Liver (tissue), 3 donors: ENCODE data around the gene GAS6.

ENCODE experiments used
- FOXA1 ChIP-seq: IDR thresholded peaks from 2 replicates; pipeline ENCODE4 v1.6.1; 2016; ENCODE audit warnings: antibody characterized with exemption
- JUND ChIP-seq, 2 donors: IDR thresholded peaks; 2 replicates each; pipeline ENCODE4 v1.6.1; 2016; ENCODE audit warnings: antibody characterized with exemption in 2 of 2
- RAD21 ChIP-seq, 2 donors: IDR thresholded peaks; 2 replicates each; pipeline ENCODE4 v1.6.1; 2016; ENCODE audit warnings: antibody characterized with exemption in 2 of 2, mild to moderate bottlenecking in 2 of 2
- RXRA ChIP-seq, 2 donors: IDR thresholded peaks; 2 replicates each; pipeline ENCODE4 v1.6.1; 2017 to 2018; ENCODE audit warnings: antibody characterized with exemption in 2 of 2, mild to moderate bottlenecking in 1 of 2
- YY1 ChIP-seq: IDR thresholded peaks from 2 replicates; pipeline ENCODE4 v1.6.1; 2016; ENCODE audit warnings: antibody characterized with exemption, mild to moderate bottlenecking
- TF ChIP-seq, protein P1 (sequence below): fragments of 150-350 bp; IDR thresholded peaks from 2 replicates; pipeline ENCODE4 v1.5.1; 2017; ENCODE audit warnings: improper control_type of control experiment, low read depth, low read length; ENCODE audit not compliant: missing input control
- TF ChIP-seq, protein P2 (sequence below): IDR thresholded peaks from 2 replicates; pipeline ENCODE4 v1.6.1; 2016; ENCODE audit warnings: antibody characterized with exemption
- donor health status: healthy.
- donor health status: healthy.

GRCh38 chr13:113854238-113855011 lies 9.5 kb downstream of the GAS6 start:
- TF ChIP-seq RAD21 (IDR thresholded peaks at IDR 0.05) (no peak), FOXA1 (no peak), RXRA (IDR thresholded peaks at IDR 0.05) (no peak), JUND (IDR thresholded peaks at IDR 0.05) (no peak), YY1 (no peak)
- TF ChIP-seq, protein P1, sequence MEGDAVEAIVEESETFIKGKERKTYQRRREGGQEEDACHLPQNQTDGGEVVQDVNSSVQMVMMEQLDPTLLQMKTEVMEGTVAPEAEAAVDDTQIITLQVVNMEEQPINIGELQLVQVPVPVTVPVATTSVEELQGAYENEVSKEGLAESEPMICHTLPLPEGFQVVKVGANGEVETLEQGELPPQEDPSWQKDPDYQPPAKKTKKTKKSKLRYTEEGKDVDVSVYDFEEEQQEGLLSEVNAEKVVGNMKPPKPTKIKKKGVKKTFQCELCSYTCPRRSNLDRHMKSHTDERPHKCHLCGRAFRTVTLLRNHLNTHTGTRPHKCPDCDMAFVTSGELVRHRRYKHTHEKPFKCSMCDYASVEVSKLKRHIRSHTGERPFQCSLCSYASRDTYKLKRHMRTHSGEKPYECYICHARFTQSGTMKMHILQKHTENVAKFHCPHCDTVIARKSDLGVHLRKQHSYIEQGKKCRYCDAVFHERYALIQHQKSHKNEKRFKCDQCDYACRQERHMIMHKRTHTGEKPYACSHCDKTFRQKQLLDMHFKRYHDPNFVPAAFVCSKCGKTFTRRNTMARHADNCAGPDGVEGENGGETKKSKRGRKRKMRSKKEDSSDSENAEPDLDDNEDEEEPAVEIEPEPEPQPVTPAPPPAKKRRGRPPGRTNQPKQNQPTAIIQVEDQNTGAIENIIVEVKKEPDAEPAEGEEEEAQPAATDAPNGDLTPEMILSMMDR: no peak
- TF ChIP-seq, protein P2, sequence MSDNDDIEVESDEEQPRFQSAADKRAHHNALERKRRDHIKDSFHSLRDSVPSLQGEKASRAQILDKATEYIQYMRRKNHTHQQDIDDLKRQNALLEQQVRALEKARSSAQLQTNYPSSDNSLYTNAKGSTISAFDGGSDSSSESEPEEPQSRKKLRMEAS: no peak
